OCI-LY7 (cell line): ENCODE data around the gene POLR1H.
A peak's percentile ranks its signal among the peaks of the same experiment; 100 is the strongest.

Experiments used
- CTCF ChIP-seq: fragments of 200-600 bp; sonication (generic); conservative IDR thresholded peaks from 2 replicates; pipeline ENCODE4 v1.5.1; 2014; ENCODE audit warnings: mild to moderate bottlenecking, antibody characterized with exemption, low read length, moderate library complexity, mixed read lengths
- EZH2phosphoT487 ChIP-seq: fragments of 200-600 bp; sonication (generic); IDR thresholded peaks from 2 replicates; pipeline ENCODE4 v1.6.1; 2018; ENCODE audit warnings: low read depth, borderline replicate concordance, mild to moderate bottlenecking, mixed run types, antibody characterized with exemption, low read length, moderate library complexity, mixed read lengths

GRCh38 chr6:30013291-30013922, 47.7 kb upstream of the POLR1H start:
- TF ChIP-seq EZH2phosphoT487 (no peak), CTCF (peak; percentile 94)
